ENCODE results near the gene ZSWIM7.

ZSWIM7 gene

GRCh38 chr17:15931394-15931793, 68.1 kb downstream of the ZSWIM7 start:
- Histone ChIP-seq H3K27me3 (replicated peaks; ENCODE audit: control insufficient read depth, insufficient read depth, low read length) (no peaks in the 10 kb centered on the region; the same call in 1 of the 2 replicates), H3K36me3 (ENCODE audit: control insufficient read depth, insufficient read depth, low read length) (no peaks in the 10 kb centered on the region), H3K4me3 (replicated peaks; ENCODE audit: low read depth, low read length) (no peak overlapping the region)
- DNase-seq (ENCODE audit: extremely low read depth, insufficient read length): no peak
- TF ChIP-seq CTCF (IDR thresholded peaks at IDR 0.05; ENCODE audit: insufficient read depth, low read length, poor library complexity, severe bottlenecking): no peak

- TF ChIP-seq CTCF (IDR thresholded peaks at IDR 0.05; ENCODE audit: insufficient read depth, low read length, poor library complexity, severe bottlenecking): no peak
- Histone ChIP-seq H3K36me3 (ENCODE audit: control insufficient read depth, insufficient read depth, low read length) (no peaks in the 10 kb centered on the region), H3K4me3 (replicated peaks; ENCODE audit: low read depth, low read length) (no peak overlapping the region), H3K27me3 (replicated peaks; ENCODE audit: control insufficient read depth, insufficient read depth, low read length) (no peaks in the 10 kb centered on the region; the same call in 1 of the 2 replicates)
- DNase-seq (ENCODE audit: extremely low read depth, insufficient read length): no peak
Measured at GRCh38 chr17:15930426-15930825, 69.1 kb downstream of the ZSWIM7 start.

GRCh38 chr17:15929941-15930340, 69.6 kb downstream of the ZSWIM7 start:
- no peak for DNase-seq (ENCODE audit: extremely low read depth, insufficient read length)

GRCh38 chr17:15928286-15928785, 71.2 kb downstream of the ZSWIM7 start:
- H3K4me3 ChIP-seq (replicated peaks; ENCODE audit: low read depth, low read length): no peak overlapping the region
- DNase-seq (ENCODE audit: extremely low read depth, insufficient read length): no peak
- TF ChIP-seq CTCF (IDR thresholded peaks at IDR 0.05; ENCODE audit: insufficient read depth, low read length, poor library complexity, severe bottlenecking): no peak
- no peaks in the 10 kb centered on the region for H3K36me3 ChIP-seq (ENCODE audit: control insufficient read depth, insufficient read depth, low read length)
- no peaks in the 10 kb centered on the region; the same call in 1 of the 2 replicates for H3K27me3 ChIP-seq (replicated peaks; ENCODE audit: control insufficient read depth, insufficient read depth, low read length)

More at GRCh38 chr17:15929941-15930340, 69.6 kb downstream of the ZSWIM7 start:
- TF ChIP-seq CTCF (IDR thresholded peaks at IDR 0.05; ENCODE audit: insufficient read depth, low read length, poor library complexity, severe bottlenecking): no peak
- H3K4me3 ChIP-seq (replicated peaks; ENCODE audit: low read depth, low read length): no peak overlapping the region
- H3K27me3 ChIP-seq (replicated peaks; ENCODE audit: control insufficient read depth, insufficient read depth, low read length): no peaks in the 10 kb centered on the region; the same call in 1 of the 2 replicates
- no peaks in the 10 kb centered on the region for H3K36me3 ChIP-seq (ENCODE audit: control insufficient read depth, insufficient read depth, low read length)
